ENCODE results near the gene NCK2.

DNA sequence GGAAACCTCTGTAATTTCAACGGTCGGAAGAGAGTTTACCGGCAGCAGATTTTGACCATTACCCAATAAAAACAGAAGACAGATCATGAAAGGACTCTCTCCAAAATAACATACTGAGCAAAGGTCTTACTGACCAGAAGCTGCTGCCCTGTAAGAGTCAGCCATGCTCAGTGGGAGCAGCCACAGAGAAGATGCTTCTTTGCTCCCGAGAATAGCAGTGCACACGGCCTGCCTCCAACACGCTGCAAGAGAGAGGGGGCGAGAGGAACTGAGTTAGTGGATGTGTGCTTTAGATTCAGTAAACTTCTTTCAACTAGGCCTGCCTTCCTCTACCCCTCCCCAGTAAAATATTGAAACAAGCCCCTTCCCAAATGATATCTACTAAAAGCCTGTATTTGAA, 103.7 kb downstream of the NCK2 start:
- TF ChIP-seq ESRRA (CRISPR knock-in tag; IDR thresholded peaks at IDR 0.05; ENCODE audit: low read depth) (no peak), ZNF550 (CRISPR knock-in tag; IDR thresholded peaks at IDR 0.05; ENCODE audit: borderline replicate concordance) (no peak), ZBTB21 (CRISPR knock-in tag; IDR thresholded peaks at IDR 0.05) (no peak)

All from HepG2 (cell line).